Pulmonary artery endothelial cell (primary cell): ENCODE data around the gene ANKRD55. TPM values are rescaled to one million over a fixed set of nuclear protein-coding genes. Genes with fewer than 3 reads are reported as not detected.
"Not testable (repeated sequence)": the region's sequence is repeated elsewhere in the genome, so short reads cannot be mapped to it uniquely, and the experiment has no call there.

Source experiments
- DNase-seq: peaks from one replicate; pipeline ENCODE4 v3.0.0-alpha.2; 2011; ENCODE audit warnings: low read depth, low spot score
- total RNA-seq: library from RNA; depleted of rRNA; stranded (reverse); fragments of >200 nt; gene quantifications from 2 replicates; pipeline ENCODE4 v1.2.3, GENCODE V29; 2014

ANKRD55 gene
- total RNA-seq, 1 donor from 2014 or later = 0.33 TPM

GRCh38 chr5:56147106-56147505, 86.0 kb downstream of the ANKRD55 start:
- no peak for DNase-seq

GRCh38 chr5:56146674-56147073, 86.5 kb downstream of the ANKRD55 start:
- no peak for DNase-seq

- DNase-seq = no peak
Measured at GRCh38 chr5:56145511-56145910, 87.6 kb downstream of the ANKRD55 start.

DNA sequence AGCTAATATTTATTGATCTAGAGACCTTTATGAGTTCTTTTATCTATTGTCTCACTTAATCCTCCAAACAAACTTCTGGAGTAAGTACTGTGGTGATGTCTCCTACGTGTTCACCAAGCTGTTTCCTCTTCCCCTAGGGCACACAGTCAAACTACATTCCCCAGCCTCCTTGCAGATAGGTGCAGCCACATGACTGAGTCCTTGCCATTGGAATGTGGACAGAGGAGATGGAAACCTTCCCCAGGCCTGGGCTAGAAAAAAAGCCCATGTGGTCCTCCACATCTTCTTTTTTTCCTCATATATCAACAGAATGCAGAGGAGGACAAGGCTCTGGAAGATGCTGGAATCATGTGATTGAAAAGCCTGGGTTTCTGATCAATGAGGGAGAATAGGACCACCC, 88.0 kb downstream of the ANKRD55 start:
- no peak for DNase-seq

DNA sequence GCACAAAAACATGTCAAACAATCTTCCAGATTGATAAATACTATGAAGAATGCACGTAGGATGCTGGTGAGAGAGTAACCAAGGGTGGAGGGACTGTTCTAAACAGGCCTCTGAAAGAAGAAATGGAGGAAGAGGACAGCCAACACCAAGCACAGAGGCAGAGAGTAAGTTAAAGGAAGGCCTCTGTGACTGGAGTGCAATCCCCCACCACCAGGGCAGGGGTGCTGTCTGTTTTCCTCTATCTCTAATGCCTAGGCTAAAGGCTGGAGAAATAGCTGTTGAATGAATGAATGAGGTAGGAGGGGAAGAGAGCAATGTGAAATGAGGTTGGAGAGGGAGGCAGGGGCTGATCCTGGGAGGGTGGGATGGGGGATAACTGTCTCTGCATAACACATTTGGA, 88.9 kb downstream of the ANKRD55 start:
- DNase-seq = no peak

- DNase-seq = no peak
Measured at GRCh38 chr5:56143373-56143714, 89.8 kb downstream of the ANKRD55 start.

DNA sequence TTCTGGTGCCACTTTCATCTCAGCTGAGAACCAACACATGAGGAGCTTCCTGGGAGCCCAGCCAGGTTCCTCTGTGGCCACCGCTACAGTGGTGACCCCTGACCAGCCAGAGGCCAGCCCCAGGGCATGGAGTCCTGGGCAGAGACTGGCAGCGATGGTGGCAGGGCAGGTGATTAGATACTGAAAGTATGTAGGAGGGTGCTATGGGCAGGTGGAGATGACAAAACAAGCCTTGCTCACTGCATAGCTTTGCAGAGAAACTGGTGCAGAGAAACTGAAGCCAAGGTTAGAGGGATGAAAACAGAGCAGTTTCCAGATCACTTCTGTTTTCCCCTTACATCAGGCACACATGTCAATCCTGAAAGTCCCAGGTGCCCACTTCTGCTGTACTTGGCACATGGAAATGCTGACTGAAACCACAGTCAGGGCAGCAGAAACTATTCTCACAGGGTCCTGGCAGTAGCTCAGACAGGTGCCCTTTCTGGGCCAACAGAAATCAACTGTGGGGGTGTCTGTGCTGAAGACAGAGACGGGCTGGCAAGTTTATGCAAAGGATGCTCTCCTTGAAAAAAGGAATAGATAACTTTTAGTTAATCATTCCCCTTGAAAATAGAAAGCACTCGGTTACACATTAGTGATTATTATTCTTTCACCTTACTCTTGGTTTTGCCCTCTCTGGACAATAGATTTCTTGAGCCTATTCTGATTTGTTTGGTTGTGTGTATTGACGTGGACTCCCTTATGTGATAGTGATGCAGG, 90.3 kb downstream of the ANKRD55 start:
- no peak for DNase-seq

- no peak for DNase-seq
Measured at GRCh38 chr5:56142233-56142613, 90.9 kb downstream of the ANKRD55 start.

DNA sequence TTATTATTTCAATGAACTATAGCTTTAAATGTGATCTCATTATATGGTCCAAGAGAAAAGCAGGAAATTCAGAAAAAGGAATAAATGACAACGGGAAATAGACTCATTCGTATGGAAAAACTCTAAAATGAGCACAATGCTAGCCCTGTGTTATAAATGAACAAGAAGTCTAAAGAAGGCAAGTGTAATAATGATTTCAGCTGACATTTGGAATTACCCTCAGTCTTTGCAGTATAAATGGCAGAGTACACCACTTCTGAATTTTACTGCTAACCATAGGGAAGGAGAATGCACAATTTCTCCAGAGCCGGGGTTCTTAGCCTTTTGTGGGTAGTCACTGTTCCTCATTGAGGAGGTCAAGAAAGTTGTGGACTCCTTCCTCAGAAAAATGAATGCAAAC, 93.1 kb downstream of the ANKRD55 start:
- DNase-seq = peak; percentile 59

DNA sequence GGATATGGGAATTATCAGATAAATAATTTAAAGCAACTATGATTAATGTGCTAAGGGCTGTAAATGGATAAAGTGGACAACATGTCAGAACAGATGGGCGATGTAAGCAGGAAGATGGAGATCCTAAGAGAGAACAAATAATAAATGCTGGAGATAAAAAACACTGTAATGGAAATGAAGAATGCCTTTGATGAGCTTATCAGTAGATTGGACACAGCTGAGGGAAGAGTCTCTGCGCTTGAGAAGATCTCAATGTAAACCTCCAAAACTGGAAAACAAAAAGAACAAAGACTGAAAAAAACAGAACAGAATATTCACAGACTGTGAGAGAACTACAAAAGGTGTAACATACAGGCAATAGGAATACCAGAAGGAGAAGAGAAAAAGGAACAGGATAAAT, 102.5 kb downstream of the ANKRD55 start:
- no peak for DNase-seq

DNA sequence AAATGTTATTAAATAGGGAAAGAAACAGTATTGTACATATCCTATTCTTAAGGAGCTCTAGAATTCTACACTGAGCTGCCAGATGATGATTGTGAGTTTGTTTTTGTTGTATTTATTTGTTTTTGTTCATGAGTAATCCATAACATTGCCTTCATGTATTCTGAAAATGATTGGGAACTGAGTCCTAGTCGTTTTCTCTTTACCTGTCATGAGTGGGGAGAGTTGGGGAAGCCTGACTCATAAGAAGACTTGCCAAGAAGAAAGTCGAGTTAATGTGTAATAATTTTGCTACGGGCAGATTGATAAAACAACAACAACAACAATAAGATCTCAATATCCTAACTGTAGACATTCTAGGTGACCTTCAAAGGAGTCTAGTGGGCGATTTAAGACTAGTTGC, 103.8 kb downstream of the ANKRD55 start:
- no peak for DNase-seq

DNA sequence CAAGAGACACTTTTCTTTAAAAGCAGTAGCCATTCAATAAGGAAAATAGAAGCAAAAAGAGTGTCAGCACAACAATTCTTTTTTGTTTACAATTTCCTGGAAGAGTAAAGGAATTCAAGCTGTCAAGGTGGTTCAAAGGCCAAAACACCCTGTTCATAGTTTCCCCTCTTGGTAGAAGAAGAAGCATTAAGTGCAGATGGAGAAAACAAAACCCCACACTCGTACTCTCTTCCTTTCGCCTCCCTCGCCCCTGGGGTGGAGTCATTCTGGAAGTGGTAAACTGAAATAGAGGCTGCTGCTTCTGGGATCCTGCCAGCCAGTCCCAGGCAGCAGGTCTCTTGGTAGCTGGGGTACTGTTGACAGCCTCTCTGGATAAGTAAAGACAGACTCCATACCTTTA, 105.0 kb downstream of the ANKRD55 start:
- no peak for DNase-seq

GRCh38 chr5:56126487-56127179, 106.5 kb downstream of the ANKRD55 start:
- DNase-seq = peak; percentile 92

- peak; percentile 99 for DNase-seq
Measured at GRCh38 chr5:56123531-56124243, 109.4 kb downstream of the ANKRD55 start.

- not testable (repeated sequence) for DNase-seq
Measured at GRCh38 chr5:56122360-56122985, 110.7 kb downstream of the ANKRD55 start.

- no peak for DNase-seq
Measured at GRCh38 chr5:56119050-56119449, 114.1 kb downstream of the ANKRD55 start.

GRCh38 chr5:56116599-56117141, 116.5 kb downstream of the ANKRD55 start:
- no peak for DNase-seq

DNA sequence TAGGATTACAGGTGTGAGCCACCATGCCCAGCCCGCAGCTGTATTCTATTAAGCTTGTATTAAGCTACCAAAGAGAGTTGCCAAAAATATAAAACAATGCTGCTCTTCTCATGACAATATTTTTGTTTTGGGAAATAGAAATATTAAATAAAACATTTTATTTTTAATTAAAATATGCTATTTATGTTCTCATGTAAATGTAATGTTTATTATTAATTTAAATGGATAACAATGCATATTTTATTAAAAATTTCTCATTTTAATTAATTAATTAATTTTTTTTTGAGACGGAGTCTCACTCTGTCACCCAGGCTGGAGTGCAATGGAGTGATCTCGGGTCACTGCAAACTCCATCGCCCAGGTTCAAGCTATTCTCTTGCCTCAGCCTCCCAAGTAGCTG, 117.5 kb downstream of the ANKRD55 start:
- DNase-seq = no peak

GRCh38 chr5:56112526-56113121, 120.5 kb downstream of the ANKRD55 start:
- no peak for DNase-seq

DNA sequence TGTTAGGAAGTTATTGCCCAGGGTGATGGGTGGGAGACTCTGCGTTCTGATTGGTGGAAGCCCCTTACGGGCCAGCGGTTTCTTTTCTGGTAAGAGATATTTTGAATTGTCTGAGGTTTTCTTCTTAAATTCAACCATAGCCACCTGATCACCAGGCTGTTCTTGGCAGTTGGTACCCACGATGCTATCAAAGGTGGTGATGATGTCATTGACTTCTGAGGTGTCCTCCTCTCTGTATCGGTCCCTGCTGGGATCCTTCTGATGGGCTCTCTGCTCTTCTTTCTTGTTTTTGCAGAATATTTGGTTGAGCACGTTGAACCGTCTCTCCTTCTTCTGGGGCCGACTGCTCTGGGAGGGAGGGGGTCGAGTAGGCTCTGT, 121.7 kb downstream of the ANKRD55 start:
- DNase-seq = no peak

- DNase-seq = no peak
Measured at GRCh38 chr5:56110646-56111403, 122.3 kb downstream of the ANKRD55 start.
